GM23338 (cell line): ENCODE results near the gene PCSK1N. TPM values are rescaled to one million over a fixed set of nuclear protein-coding genes. Genes with fewer than 3 reads are reported as not detected.

ENCODE experiments used
- CREB1 ChIP-seq: fragments of 250-450 bp; sonication (Bioruptor Pico); IDR thresholded peaks from 2 replicates; pipeline ENCODE4 v1.5.0; 2020; ENCODE audit warnings: low read depth, mild to moderate bottlenecking, moderate library complexity
- EZH2phosphoT487 ChIP-seq: fragments of 200-600 bp; sonication (generic); IDR thresholded peaks from one replicate; pipeline ENCODE4 v1.8.1; 2018; ENCODE audit warnings: antibody characterized with exemption; ENCODE audit not compliant: unreplicated experiment
- JUNB ChIP-seq: IDR thresholded peaks from one replicate; pipeline ENCODE4 v1.6.1; 2016; ENCODE audit warnings: antibody characterized with exemption; ENCODE audit not compliant: unreplicated experiment
- NANOG ChIP-seq: IDR thresholded peaks from 2 replicates; pipeline ENCODE4 v1.6.1; 2016; ENCODE audit warnings: antibody characterized with exemption, borderline replicate concordance
- POLR2AphosphoS5 ChIP-seq: IDR thresholded peaks from 2 replicates; pipeline ENCODE4 v1.6.1; 2016; ENCODE audit warnings: antibody characterized with exemption, low read depth
- ZNF114 ChIP-seq: fragments of 250-450 bp; sonication (Bioruptor Pico); IDR thresholded peaks from 2 replicates; pipeline ENCODE4 v1.5.0; 2020; ENCODE audit warnings: mild to moderate bottlenecking, moderate library complexity
- ZNF331 ChIP-seq: fragments of 250-450 bp; sonication (Bioruptor Pico); IDR thresholded peaks from 2 replicates; pipeline ENCODE4 v1.5.0; 2020; ENCODE audit warnings: low read depth, mild to moderate bottlenecking, moderate library complexity
- polyA plus RNA-seq: library from polyadenylated mRNA; unstranded; fragments of >200 nt; fragmentation: Nextera tagmentation; extraction: Ambion mirVana; gene quantifications from 2 replicates; pipeline ENCODE4 v1.2.1, GENCODE V29; 2016
- total RNA-seq: library from RNA; depleted of rRNA; stranded (reverse); fragments of >200 nt; shearing (Covaris generic); gene quantifications from 2 replicates; pipeline ENCODE4 v1.2.3, GENCODE V29; 2014
- TF ChIP-seq, protein P1 (sequence below): fragments of 250-450 bp; sonication (Bioruptor Pico); IDR thresholded peaks from 2 replicates; pipeline ENCODE4 v1.5.0; 2020; ENCODE audit warnings: mild to moderate bottlenecking, moderate library complexity
- TF ChIP-seq, protein P2 (sequence below), 2 experiments: fragments of 200-600 bp in 1 of 2; sonication (generic) in 1 of 2; conservative IDR thresholded peaks; 2 replicates each; pipeline versions ENCODE4 v1.5.1 to v1.6.1; 2016 to 2017; ENCODE audit warnings: antibody characterized with exemption in 2 of 2, low read depth in 2 of 2, mild to moderate bottlenecking in 2 of 2, moderate library complexity in 1 of 2
- TF ChIP-seq, protein P3 (sequence below): IDR thresholded peaks from 2 replicates; pipeline ENCODE4 v1.6.1; 2016; ENCODE audit warnings: antibody characterized with exemption

PCSK1N gene
- total and polyA plus RNA-seq, 2 experiments from 2014 or later: 12.8 to 15.6 TPM

DNA sequence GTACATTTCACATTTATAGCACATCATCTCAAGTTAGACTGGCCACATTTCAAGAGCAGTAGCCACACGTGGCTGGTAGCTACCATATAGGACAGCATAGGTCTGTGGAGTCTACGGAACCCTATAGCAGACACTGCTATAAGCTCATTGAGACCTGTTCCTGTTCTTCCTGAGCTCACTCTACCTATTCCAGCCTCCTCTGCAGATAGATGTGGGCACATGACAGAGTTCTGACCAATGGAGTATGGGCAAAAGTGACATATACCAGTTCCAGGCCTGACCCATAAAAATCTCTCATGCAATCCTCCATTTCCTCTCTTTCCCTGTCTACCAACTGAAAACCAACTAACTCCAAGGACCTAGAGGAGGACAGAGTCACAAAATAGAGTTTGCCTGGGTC lies 37.1 kb downstream of the PCSK1N start (continued):
- TF ChIP-seq, protein P1, sequence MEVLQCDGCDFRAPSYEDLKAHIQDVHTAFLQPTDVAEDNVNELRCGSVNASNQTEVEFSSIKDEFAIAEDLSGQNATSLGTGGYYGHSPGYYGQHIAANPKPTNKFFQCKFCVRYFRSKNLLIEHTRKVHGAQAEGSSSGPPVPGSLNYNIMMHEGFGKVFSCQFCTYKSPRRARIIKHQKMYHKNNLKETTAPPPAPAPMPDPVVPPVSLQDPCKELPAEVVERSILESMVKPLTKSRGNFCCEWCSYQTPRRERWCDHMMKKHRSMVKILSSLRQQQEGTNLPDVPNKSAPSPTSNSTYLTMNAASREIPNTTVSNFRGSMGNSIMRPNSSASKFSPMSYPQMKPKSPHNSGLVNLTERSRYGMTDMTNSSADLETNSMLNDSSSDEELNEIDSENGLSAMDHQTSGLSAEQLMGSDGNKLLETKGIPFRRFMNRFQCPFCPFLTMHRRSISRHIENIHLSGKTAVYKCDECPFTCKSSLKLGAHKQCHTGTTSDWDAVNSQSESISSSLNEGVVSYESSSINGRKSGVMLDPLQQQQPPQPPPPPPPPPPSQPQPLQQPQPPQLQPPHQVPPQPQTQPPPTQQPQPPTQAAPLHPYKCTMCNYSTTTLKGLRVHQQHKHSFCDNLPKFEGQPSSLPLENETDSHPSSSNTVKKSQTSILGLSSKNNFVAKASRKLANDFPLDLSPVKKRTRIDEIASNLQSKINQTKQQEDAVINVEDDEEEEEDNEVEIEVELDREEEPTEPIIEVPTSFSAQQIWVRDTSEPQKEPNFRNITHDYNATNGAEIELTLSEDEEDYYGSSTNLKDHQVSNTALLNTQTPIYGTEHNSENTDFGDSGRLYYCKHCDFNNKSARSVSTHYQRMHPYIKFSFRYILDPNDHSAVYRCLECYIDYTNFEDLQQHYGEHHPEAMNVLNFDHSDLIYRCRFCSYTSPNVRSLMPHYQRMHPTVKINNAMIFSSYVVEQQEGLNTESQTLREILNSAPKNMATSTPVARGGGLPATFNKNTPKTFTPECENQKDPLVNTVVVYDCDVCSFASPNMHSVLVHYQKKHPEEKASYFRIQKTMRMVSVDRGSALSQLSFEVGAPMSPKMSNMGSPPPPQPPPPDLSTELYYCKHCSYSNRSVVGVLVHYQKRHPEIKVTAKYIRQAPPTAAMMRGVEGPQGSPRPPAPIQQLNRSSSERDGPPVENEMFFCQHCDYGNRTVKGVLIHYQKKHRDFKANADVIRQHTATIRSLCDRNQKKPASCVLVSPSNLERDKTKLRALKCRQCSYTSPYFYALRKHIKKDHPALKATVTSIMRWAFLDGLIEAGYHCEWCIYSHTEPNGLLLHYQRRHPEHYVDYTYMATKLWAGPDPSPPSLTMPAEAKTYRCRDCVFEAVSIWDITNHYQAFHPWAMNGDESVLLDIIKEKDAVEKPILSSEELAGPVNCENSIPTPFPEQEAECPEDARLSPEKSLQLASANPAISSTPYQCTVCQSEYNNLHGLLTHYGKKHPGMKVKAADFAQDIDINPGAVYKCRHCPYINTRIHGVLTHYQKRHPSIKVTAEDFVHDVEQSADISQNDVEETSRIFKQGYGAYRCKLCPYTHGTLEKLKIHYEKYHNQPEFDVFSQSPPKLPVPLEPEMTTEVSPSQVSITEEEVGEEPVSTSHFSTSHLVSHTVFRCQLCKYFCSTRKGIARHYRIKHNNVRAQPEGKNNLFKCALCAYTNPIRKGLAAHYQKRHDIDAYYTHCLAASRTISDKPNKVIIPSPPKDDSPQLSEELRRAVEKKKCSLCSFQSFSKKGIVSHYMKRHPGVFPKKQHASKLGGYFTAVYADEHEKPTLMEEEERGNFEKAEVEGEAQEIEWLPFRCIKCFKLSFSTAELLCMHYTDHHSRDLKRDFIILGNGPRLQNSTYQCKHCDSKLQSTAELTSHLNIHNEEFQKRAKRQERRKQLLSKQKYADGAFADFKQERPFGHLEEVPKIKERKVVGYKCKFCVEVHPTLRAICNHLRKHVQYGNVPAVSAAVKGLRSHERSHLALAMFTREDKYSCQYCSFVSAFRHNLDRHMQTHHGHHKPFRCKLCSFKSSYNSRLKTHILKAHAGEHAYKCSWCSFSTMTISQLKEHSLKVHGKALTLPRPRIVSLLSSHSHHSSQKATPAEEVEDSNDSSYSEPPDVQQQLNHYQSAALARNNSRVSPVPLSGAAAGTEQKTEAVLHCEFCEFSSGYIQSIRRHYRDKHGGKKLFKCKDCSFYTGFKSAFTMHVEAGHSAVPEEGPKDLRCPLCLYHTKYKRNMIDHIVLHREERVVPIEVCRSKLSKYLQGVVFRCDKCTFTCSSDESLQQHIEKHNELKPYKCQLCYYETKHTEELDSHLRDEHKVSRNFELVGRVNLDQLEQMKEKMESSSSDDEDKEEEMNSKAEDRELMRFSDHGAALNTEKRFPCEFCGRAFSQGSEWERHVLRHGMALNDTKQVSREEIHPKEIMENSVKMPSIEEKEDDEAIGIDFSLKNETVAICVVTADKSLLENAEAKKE (CRISPR knock-in tag): no peak
- TF ChIP-seq, protein P2, sequence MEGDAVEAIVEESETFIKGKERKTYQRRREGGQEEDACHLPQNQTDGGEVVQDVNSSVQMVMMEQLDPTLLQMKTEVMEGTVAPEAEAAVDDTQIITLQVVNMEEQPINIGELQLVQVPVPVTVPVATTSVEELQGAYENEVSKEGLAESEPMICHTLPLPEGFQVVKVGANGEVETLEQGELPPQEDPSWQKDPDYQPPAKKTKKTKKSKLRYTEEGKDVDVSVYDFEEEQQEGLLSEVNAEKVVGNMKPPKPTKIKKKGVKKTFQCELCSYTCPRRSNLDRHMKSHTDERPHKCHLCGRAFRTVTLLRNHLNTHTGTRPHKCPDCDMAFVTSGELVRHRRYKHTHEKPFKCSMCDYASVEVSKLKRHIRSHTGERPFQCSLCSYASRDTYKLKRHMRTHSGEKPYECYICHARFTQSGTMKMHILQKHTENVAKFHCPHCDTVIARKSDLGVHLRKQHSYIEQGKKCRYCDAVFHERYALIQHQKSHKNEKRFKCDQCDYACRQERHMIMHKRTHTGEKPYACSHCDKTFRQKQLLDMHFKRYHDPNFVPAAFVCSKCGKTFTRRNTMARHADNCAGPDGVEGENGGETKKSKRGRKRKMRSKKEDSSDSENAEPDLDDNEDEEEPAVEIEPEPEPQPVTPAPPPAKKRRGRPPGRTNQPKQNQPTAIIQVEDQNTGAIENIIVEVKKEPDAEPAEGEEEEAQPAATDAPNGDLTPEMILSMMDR (conservative IDR thresholded peaks at IDR 0.05; ENCODE audit: low read depth in 2 of 2): no peak
- TF ChIP-seq NANOG (no peak), EZH2phosphoT487 (no peak), JUNB (no peak), ZNF114 (no peak), POLR2AphosphoS5 (no peak), CREB1 (no peak), ZNF331 (CRISPR knock-in tag) (no peak)
- TF ChIP-seq, protein P3, sequence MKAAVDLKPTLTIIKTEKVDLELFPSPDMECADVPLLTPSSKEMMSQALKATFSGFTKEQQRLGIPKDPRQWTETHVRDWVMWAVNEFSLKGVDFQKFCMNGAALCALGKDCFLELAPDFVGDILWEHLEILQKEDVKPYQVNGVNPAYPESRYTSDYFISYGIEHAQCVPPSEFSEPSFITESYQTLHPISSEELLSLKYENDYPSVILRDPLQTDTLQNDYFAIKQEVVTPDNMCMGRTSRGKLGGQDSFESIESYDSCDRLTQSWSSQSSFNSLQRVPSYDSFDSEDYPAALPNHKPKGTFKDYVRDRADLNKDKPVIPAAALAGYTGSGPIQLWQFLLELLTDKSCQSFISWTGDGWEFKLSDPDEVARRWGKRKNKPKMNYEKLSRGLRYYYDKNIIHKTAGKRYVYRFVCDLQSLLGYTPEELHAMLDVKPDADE: no peak
